ENCODE data around the gene APEH.

GRCh38 chr3:49644684-49645083 lies 29.5 kb upstream of the APEH start:
- TF ChIP-seq POLR2A (IDR thresholded peaks at IDR 0.05) (no peak), CTCF (IDR thresholded peaks at IDR 0.05) (no peak), POLR2AphosphoS5 (IDR thresholded peaks at IDR 0.05) (no peak)

All from transverse colon (tissue), 4 donors.